ENCODE data around the gene UBE2L3. TPM values are rescaled to one million over a fixed set of nuclear protein-coding genes. Genes with fewer than 3 reads are reported as not detected.

UBE2L3 gene
- total and polyA plus RNA-seq, 2 of the 8 experiments (the other 6 are each of a cell fraction or from before 2014, with no cell fraction given), result 63.5 to 90.0 TPM

DNA sequence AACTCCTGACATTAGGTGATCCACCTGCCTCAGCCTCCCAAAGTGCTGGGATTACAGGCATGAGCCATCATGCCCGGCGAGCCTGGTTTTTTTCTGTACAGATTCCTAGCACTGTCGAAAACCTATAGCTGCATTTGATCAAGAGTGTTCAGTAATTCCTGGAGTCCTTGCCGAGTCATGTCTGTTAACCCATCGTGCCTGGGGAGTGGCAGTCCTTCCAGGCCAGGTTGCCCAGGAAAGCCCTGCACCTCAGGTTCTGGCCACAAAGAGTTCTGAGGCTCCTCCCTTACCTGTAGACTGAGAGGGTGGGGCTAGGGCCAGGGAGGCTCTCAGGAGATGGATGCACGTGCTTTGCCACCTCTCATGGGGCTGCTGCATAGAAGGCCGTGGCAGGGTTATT is 45.3 kb downstream of the UBE2L3 start:
- Histone ChIP-seq H3K36me3 (ENCODE audit: control insufficient read depth in 2 of 4, insufficient read depth in 4 of 4, low read length in 3 of 4) (peaks cover 6 to 27% (median 12%) of the 10 kb centered on the region in 4 experiments; a peak in 7 of 8 replicates), H2AK5ac (ENCODE audit: low read depth, low read length) (no peak overlapping the region), H2AFZ (ENCODE audit: low read length) (no peak overlapping the region), H3K27me3 (replicated peaks in 1 of 4; ENCODE audit: control insufficient read depth in 3 of 4, extremely low read depth in 1 of 4, insufficient read depth in 3 of 4, low read length in 3 of 4) (no peaks in the 10 kb centered on the region), H3K14ac (ENCODE audit: insufficient read length) (no peak overlapping the region), H3K79me1 (ENCODE audit: low read depth, low read length) (peaks cover 7% of the 10 kb centered on the region), H2BK120ac (replicated peaks; ENCODE audit: low read depth, low read length) (no peak overlapping the region), H4K8ac (ENCODE audit: extremely low read depth, insufficient read depth, low read length) (peak overlapping the region; percentile 46; the same call in 1 of the 2 replicates), H2BK15ac (ENCODE audit: low read length) (no peak overlapping the region), H3K18ac (ENCODE audit: extremely low read depth, low read length) (no peak overlapping the region), H3K4me2 (ENCODE audit: insufficient read depth in 1 of 2, low read depth in 2 of 2, low read length in 2 of 2) (no peak overlapping the region), H3K4me3 (ENCODE audit: extremely low read depth in 1 of 4, insufficient read depth in 2 of 4, low read depth in 3 of 4, low read length in 4 of 4) (no peak overlapping the region), H3K23me2 (ENCODE audit: low read depth, low read length) (no peaks in the 10 kb centered on the region), H4K5ac (ENCODE audit: insufficient read length, low read depth, low read length) (no peak overlapping the region), H3K4ac (replicated peaks; ENCODE audit: insufficient read length, low read depth, low read length) (no peak overlapping the region), H2BK20ac (ENCODE audit: low read length) (no peak overlapping the region), H3K9ac (replicated peaks in 1 of 4; ENCODE audit: extremely low read depth in 1 of 4, low read depth in 3 of 4, low read length in 3 of 4) (no peak overlapping the region), H3K79me2 (ENCODE audit: control insufficient read depth in 1 of 2, insufficient read depth in 2 of 2, low read length in 2 of 2) (peaks cover 0 to 42% of the 10 kb centered on the region in 2 experiments; a peak in 3 of 4 replicates), H2BK12ac (ENCODE audit: low read depth, low read length) (no peak overlapping the region), H3K9me3 (ENCODE audit: insufficient read depth in 2 of 2, low read depth in 1 of 2, low read length in 1 of 2) (no peaks in the 10 kb centered on the region), H4K20me1 (replicated peaks in 1 of 2; ENCODE audit: control insufficient read depth in 1 of 2, insufficient read depth in 2 of 2, low read length in 2 of 2) (peaks cover 11 to 24% of the 10 kb centered on the region in 2 experiments), H3K23ac (ENCODE audit: insufficient read length) (no peak overlapping the region), H3K56ac (replicated peaks; ENCODE audit: insufficient read length, low read depth, low read length) (no peak overlapping the region), H4K91ac (replicated peaks; ENCODE audit: insufficient read length, low read length) (no peak overlapping the region), H2BK5ac (ENCODE audit: low read depth, low read length) (no peak overlapping the region), H3K4me1 (replicated peaks in 1 of 4; ENCODE audit: control insufficient read depth in 3 of 4, insufficient read depth in 4 of 4, low read length in 3 of 4) (no peaks in the 10 kb centered on the region), H3K27ac (ENCODE audit: low read depth, low read length) (no peak overlapping the region)
- ChIA-PET POLR2A (ENCODE audit: partially characterized antibody) (interaction anchor here (1.0 to 1.3 kb wide), 3 partner anchors 16 to 30 kb away, joined by 3 to 4 read pairs (median 3); partner anchors contain the start of gene SDF2L1), CTCF (ENCODE audit: partially characterized antibody) (interaction anchor here (0.5 to 5.5 kb wide), 5 partner anchors 9 to 56 kb away, joined by 3 to 33 read pairs (median 8); no protein-coding TSS in a partner anchor)
- FAIRE-seq (no peak), DNase-seq (ENCODE audit: low read depth in 1 of 2, low spot score in 2 of 2) (no peak)
- TF ChIP-seq MAFK (IDR thresholded peaks at IDR 0.05; ENCODE audit: low read depth, low read length) (0 out of 2 replicates have a peak, but pooled peaks have one; percentile 3), RNF2 (IDR thresholded peaks at IDR 0.05; ENCODE audit: borderline replicate concordance, low read depth, low read length, missing control alignments, poor library complexity, severe bottlenecking) (no peak)
- WGBS, 2 experiments (ENCODE audit: extremely low coverage in 1 of 2, insufficient coverage in 1 of 2, insufficient read length in 1 of 2, insufficient replicate concordance in 2 of 2, low coverage in 1 of 2, low lambda C conversion rate in 2 of 2, missing lambda C conversion rate in 1 of 2), result 83% methylated on average over 7 of the region's 7 CpGs; no CpG with 5 or more reads in 1 of the 2 experiments
